ENCODE data around the gene GM2A. TPM values are rescaled to one million over a fixed set of nuclear protein-coding genes. Genes with fewer than 3 reads are reported as not detected.
A peak's percentile ranks its signal among the peaks of the same experiment; 100 is the strongest.

The GM2A gene
- total RNA-seq (2022) (28.9 and 36.1 TPM in 2 replicates), Bru-seq, nascent RNA (percentile 59 among the genes with signal in this experiment), BruChase-seq, experiment 1, labeled RNA remaining after a 6-hour chase (percentile 89 among the genes with signal in this experiment), BruChase-seq, experiment 2, labeled RNA remaining after a 2-hour chase (percentile 72 among the genes with signal in this experiment)
- long read RNA-seq, transcript GM2A-201 (4 exons, 3,896 nt) = major isoform, 34 of 52 reads
- long read RNA-seq, partial matches to known transcripts = 14 of 52 reads
- long read RNA-seq, other reads (novel, unspliced or antisense) = 4 of 52 reads

DNA sequence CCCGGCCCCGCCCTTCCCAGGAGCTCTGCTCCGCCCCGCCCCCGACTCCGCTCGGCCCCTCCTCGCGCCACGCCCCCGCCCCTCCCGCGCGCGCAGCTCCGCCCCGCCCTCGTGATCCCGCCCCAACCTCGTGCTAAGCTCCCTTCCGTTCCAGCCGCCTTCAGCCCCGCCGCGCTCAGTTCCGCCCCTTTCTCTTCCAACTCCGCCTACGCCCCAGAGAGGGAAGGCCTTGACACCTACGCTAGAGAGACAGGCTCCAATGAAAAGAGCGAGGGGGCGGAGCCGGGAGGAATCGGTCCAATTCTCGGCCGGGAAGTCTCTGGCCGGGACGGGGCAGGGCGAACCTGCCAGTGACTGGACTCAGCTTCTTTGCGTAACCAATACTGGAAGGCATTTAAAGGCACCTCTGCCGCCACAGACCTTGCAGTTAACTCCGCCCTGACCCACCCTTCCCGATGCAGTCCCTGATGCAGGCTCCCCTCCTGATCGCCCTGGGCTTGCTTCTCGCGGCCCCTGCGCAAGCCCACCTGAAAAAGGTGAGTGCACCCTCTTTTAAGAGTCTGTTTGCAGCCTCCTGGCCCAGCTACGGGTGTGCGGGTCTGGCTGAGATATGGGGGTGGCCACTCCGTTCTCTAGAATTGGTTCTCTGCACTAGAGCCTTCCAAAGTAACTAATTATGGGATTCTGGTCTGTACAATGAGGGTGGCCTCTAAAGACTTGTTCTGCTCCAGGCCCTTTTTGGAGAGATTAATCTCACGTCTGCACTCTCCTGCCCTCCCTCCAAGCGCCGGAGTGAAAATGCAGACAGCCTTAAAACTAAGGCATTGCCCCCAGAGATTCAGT is at the start of gene GM2A:
GM2A (plus strand) TSS at position 424 of the 843 bp plus-strand sequence; CDS start at position 456, 32 bp downstream.
- Mint-ChIP-seq H3K27me3 (ENCODE audit: insufficient read depth, unreplicated experiment) (no peaks in the 10 kb centered on the region), H3K4me3 (ENCODE audit: unreplicated experiment) (peak within 1 kb of the TSS; percentile 79), H3K9me3 (ENCODE audit: unreplicated experiment) (no peaks in the 10 kb centered on the region), H3K36me3 (ENCODE audit: insufficient read depth, unreplicated experiment) (peaks cover 11% of the 10 kb centered on the region), H3K4me1 (ENCODE audit: insufficient read depth, unreplicated experiment) (peaks cover 21% of the 10 kb centered on the region), H3K27ac (ENCODE audit: low read depth, unreplicated experiment) (peak within 1 kb of the TSS; percentile 10)
- peak; percentile 100 for DNase-seq (ENCODE audit: unreplicated experiment)
- BruUV-seq (replicated peaks) = TSS peak; percentile 73
- ChIA-PET CTCF (interaction anchor here (0.5 to 3.0 kb wide), 15 partner anchors 10 to 507 kb away, joined by 3 to 19 read pairs (median 3); partner anchors contain the start of gene CCDC69), POLR2A (interaction anchor here (0.6 to 3.7 kb wide), 55 partner anchors 11 to 1230 kb away, joined by 3 to 55 read pairs (median 4); partner anchors contain the start of genes CCDC69, DCTN4, RBM22 and SLC36A1)
- TF ChIP-seq CTCF (IDR thresholded peaks at IDR 0.05; ENCODE audit: unreplicated experiment) = no peak
- intact Hi-C loops (cut with micrococcal nuclease) = loop anchor here (5.0 to 10.0 kb wide), 2 partner anchors 44 to 492 kb away; no protein-coding TSS in a partner anchor

- Mint-ChIP-seq H3K4me1 (ENCODE audit: insufficient read depth, unreplicated experiment) (peaks cover 13% of the 10 kb centered on the region), H3K36me3 (ENCODE audit: insufficient read depth, unreplicated experiment) (peaks cover 2% of the 10 kb centered on the region), H3K4me3 (ENCODE audit: unreplicated experiment) (no peak overlapping the region), H3K27me3 (ENCODE audit: insufficient read depth, unreplicated experiment) (no peaks in the 10 kb centered on the region), H3K9me3 (ENCODE audit: unreplicated experiment) (no peaks in the 10 kb centered on the region), H3K27ac (ENCODE audit: low read depth, unreplicated experiment) (no peak overlapping the region)
- no TSS peak for BruUV-seq (replicated peaks)
- no peak for TF ChIP-seq CTCF (IDR thresholded peaks at IDR 0.05; ENCODE audit: unreplicated experiment)
- ChIA-PET POLR2A (interaction anchor here (0.6 to 1.7 kb wide), 2 partner anchors 10 to 49 kb away, joined by 3 to 4 read pairs; partner anchors contain the start of gene GM2A), CTCF (interaction anchor here (0.6 to 3.2 kb wide), 8 partner anchors 20 to 334 kb away, joined by 3 to 11 read pairs (median 3); no protein-coding TSS in a partner anchor)
- no peak for DNase-seq (ENCODE audit: unreplicated experiment)
- intact Hi-C loops (cut with micrococcal nuclease) = no loop called here
Observed at GRCh38 chr5:151204051-151204450, 48.9 kb upstream of the GM2A start.

DNA sequence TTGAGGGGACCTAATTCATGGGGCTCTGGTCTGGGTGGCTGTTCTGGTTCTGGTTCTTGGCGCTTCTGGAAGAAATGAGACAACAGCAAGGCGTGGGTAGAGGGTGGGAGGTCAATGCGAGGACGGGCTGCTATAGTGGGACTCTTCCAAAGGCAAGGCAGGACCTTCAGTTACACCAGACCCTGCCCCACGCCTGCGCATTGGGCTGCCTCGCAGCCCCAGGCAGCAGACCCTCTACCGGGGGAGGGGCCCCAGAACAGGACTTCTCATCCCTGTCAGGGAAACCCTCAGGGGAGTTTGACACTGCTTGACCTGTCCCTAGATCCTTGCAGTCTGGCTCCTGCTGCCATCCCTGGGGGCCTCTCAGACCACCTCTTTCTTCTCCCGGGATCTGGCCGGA is 47.6 kb upstream of the GM2A start:
- Mint-ChIP-seq H3K4me1 (ENCODE audit: insufficient read depth, unreplicated experiment) (peaks cover 14% of the 10 kb centered on the region), H3K36me3 (ENCODE audit: insufficient read depth, unreplicated experiment) (no peaks in the 10 kb centered on the region), H3K9me3 (ENCODE audit: unreplicated experiment) (no peaks in the 10 kb centered on the region), H3K27ac (ENCODE audit: low read depth, unreplicated experiment) (no peak overlapping the region), H3K27me3 (ENCODE audit: insufficient read depth, unreplicated experiment) (no peaks in the 10 kb centered on the region), H3K4me3 (ENCODE audit: unreplicated experiment) (no peak overlapping the region)
- intact Hi-C loops (cut with micrococcal nuclease) = no loop called here
- ChIA-PET CTCF (interaction anchor here (1.6 to 3.2 kb wide), 2 partner anchors 41 to 79 kb away, joined by 3 to 11 read pairs; no protein-coding TSS in a partner anchor), POLR2A (no interaction called here)
- no TSS peak for BruUV-seq (replicated peaks)
- no peak for DNase-seq (ENCODE audit: unreplicated experiment)
- no peak for TF ChIP-seq CTCF (IDR thresholded peaks at IDR 0.05; ENCODE audit: unreplicated experiment)

All from MCF 10A (cell line).